Measurements from ENCODE around the gene ILKAP.

- peak; percentile 22; the same call in 1 of the 2 replicates for TF ChIP-seq CTCF (conservative IDR thresholded peaks at IDR 0.05; ENCODE audit: low read depth, low read length)
- no peak for TF ChIP-seq SMC3 (IDR thresholded peaks at IDR 0.05; ENCODE audit: low read depth, low read length)
- no peak for TF ChIP-seq FOS (IDR thresholded peaks at IDR 0.05; ENCODE audit: low read depth, low read length)
- no peak for TF ChIP-seq POLR2A (IDR thresholded peaks at IDR 0.05; ENCODE audit: low read depth, low read length)
- TF ChIP-seq MAFK (IDR thresholded peaks at IDR 0.05; ENCODE audit: low read depth, low read length): no peak
- no peak for TF ChIP-seq ELK1 (IDR thresholded peaks at IDR 0.05; ENCODE audit: borderline replicate concordance, low read depth, low read length)
- no peak for TF ChIP-seq RFX5 (IDR thresholded peaks at IDR 0.05; ENCODE audit: low read depth, low read length)
- no peak for TF ChIP-seq CEBPB (IDR thresholded peaks at IDR 0.05; ENCODE audit: low read depth, low read length)
- TF ChIP-seq RAD21 (IDR thresholded peaks at IDR 0.05; ENCODE audit: low read length): no peak
- no peak for TF ChIP-seq USF2 (IDR thresholded peaks at IDR 0.05; ENCODE audit: low read depth, low read length)
- TF ChIP-seq MXI1 (IDR thresholded peaks at IDR 0.05; ENCODE audit: borderline replicate concordance, low read depth, low read length): no peak
- TF ChIP-seq MAZ (IDR thresholded peaks at IDR 0.05; ENCODE audit: borderline replicate concordance, low read depth, low read length): no peak
Measured at GRCh38 chr2:238243496-238244076, 40.1 kb upstream of the ILKAP start.
